Head of caudate nucleus (tissue), 42 donors: ENCODE measurements around the gene USP20.
A peak's percentile ranks its signal among the peaks of the same experiment; 100 is the strongest.

ENCODE experiments used
- DNase-seq, 42 donors: peaks; one replicate each; pipeline versions ENCODE4 v3.0.0 to v3.0.0-alpha.2; 2020 to 2021; ENCODE audit warnings: mixed read lengths in 7 of 42
- intact Hi-C: fragments of 100-400 bp; cut with DNase I; formaldehyde crosslinking; loops from one replicate; pipeline ENCODE4 v1.15.0; 2022

The USP20 gene

DNA sequence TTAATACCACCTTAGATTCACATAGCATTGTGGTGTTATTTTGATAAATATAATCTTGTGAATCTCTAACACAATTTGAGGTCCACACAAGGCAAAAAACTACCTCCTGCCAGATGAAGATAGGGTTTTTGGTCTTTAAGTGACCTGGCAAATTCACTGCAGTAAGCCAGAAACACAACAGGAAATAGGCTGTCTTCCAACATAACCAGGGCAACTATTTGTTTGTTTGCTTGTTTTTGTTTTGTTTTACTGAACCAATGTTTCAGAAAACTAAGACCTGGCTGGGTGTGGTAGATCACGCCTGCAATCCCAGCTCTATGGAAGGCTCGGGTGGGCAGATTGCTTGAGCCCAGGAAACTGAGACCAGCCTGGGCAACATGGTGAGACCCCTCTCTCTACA is 95.5 kb downstream of the USP20 start:
- intact Hi-C loops, result no loop called here

More for the DNA sequence above, 95.5 kb downstream of the USP20 start:
- peak in 2 of 42 donors; percentile 6 to 38 for DNase-seq
